22Rv1 (cell line): Measurements from ENCODE around the gene HYDIN.

ENCODE experiments used
- ZFX ChIP-seq: fragments of 450-650 bp; IDR thresholded peaks from 2 replicates; pipeline ENCODE4 v1.6.1; 2017; ENCODE audit warnings: antibody characterized with exemption, borderline replicate concordance
- TF ChIP-seq, protein P1 (sequence below): fragments of 450-650 bp; IDR thresholded peaks from 2 replicates; pipeline ENCODE4 v1.5.1; 2017; ENCODE audit warnings: mild to moderate bottlenecking

DNA sequence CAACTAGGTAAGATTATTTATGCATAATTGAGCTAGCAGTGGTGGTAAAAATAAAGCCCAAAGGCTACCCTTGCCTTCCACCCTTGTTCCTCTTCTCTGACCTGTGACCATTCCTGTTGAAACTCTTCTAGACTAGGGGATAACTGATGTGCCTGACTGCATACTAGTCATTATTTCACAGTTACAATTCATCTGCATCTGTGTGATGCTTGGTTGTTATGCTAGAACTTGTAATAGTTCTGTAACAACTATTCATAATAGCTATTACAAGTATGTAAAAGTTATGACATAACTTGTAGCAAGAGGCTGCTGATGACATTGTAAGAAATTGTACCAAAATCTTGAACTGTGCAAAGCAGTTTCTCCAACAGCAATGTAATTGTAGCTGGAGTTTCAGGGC, 427.2 kb downstream of the HYDIN start:
- TF ChIP-seq, protein P1, sequence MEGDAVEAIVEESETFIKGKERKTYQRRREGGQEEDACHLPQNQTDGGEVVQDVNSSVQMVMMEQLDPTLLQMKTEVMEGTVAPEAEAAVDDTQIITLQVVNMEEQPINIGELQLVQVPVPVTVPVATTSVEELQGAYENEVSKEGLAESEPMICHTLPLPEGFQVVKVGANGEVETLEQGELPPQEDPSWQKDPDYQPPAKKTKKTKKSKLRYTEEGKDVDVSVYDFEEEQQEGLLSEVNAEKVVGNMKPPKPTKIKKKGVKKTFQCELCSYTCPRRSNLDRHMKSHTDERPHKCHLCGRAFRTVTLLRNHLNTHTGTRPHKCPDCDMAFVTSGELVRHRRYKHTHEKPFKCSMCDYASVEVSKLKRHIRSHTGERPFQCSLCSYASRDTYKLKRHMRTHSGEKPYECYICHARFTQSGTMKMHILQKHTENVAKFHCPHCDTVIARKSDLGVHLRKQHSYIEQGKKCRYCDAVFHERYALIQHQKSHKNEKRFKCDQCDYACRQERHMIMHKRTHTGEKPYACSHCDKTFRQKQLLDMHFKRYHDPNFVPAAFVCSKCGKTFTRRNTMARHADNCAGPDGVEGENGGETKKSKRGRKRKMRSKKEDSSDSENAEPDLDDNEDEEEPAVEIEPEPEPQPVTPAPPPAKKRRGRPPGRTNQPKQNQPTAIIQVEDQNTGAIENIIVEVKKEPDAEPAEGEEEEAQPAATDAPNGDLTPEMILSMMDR: no peak
- no peak for TF ChIP-seq ZFX
